SK-N-SH (cell line): ENCODE results near the gene USF3. TPM values are rescaled to one million over a fixed set of nuclear protein-coding genes. Genes with fewer than 3 reads are reported as not detected.

ENCODE experiments used
- CTCF ChIA-PET: fragments of 300-600, 350-600 bp; formaldehyde crosslinking; extraction: SDS; loops from one replicate; lab custom pipeline; 2021; lab: Yijun Ruan, JAX
- POLR2A ChIA-PET: fragments of 350-600 bp; sonication (Branson Sonifier 250); formaldehyde crosslinking; extraction: SDS; loops from one replicate; lab custom pipeline; 2020; ENCODE audit warnings: antibody characterized with exemption, inconsistent platforms; lab: Yijun Ruan, JAX
- DNase-seq: peaks from one replicate; pipeline ENCODE4 v3.0.0; 2012
- H2AFZ ChIP-seq: fragments of 200-600 bp; sonication (generic); 2 replicates; pipeline ENCODE4 v1.8.1; 2016; ENCODE audit warnings: antibody characterized with exemption, mild to moderate bottlenecking, low read depth
- H3F3A ChIP-seq: fragments of 200-600 bp; sonication (generic); replicated peaks from 2 replicates; pipeline ENCODE3; 2016; ENCODE audit warnings: antibody characterized with exemption, mild to moderate bottlenecking; ENCODE audit not compliant: insufficient read depth
- H3K27ac ChIP-seq, 2 experiments: fragments of 200-500 bp in 1 of 2; fragments of 200-600 bp in 1 of 2; sonication (Bioruptor generic) in 1 of 2; sonication (generic), shearing (Covaris generic) in 1 of 2; 2 replicates each; pipeline versions ENCODE4 v1.5.1 to v1.6.1; 2014 to 2016; ENCODE audit warnings: low read depth in 2 of 2, inconsistent platforms in 1 of 2, low read length in 1 of 2, mild to moderate bottlenecking in 1 of 2, mixed read lengths in 1 of 2
- H3K27me3 ChIP-seq: fragments of 200-600 bp; sonication (generic), shearing (Covaris generic); 2 replicates; pipeline ENCODE4 v1.6.1; 2016; ENCODE audit warnings: mixed run types; ENCODE audit not compliant: insufficient read depth
- H3K36me3 ChIP-seq, 2 experiments: fragments of 200-500 bp in 1 of 2; fragments of 200-600 bp in 1 of 2; sonication (Bioruptor generic) in 1 of 2; sonication (generic) in 1 of 2; replicated peaks in 1 of 2; 2 replicates each; pipeline versions ENCODE3 to v1.5.1; 2014 to 2016; ENCODE audit warnings: low read length in 1 of 2, mild to moderate bottlenecking in 1 of 2; ENCODE audit not compliant: insufficient read depth in 2 of 2, control insufficient read depth in 1 of 2
- H3K4me1 ChIP-seq, 2 experiments: fragments of 200-500 bp in 1 of 2; fragments of 200-600 bp in 1 of 2; sonication (Bioruptor generic) in 1 of 2; sonication (generic), shearing (Covaris generic) in 1 of 2; 2 replicates each; pipeline versions ENCODE4 v1.5.1 to v1.6.1; 2014 to 2016; ENCODE audit warnings: low read depth in 1 of 2, low read length in 1 of 2, mixed run types in 1 of 2; ENCODE audit not compliant: insufficient read depth in 2 of 2, control insufficient read depth in 1 of 2
- H3K4me2 ChIP-seq: fragments of 200-600 bp; sonication (generic), shearing (Covaris generic); 2 replicates; pipeline ENCODE4 v1.6.1; 2017; ENCODE audit warnings: mixed run types
- H3K4me3 ChIP-seq, 2 experiments: fragments of 200-500 bp in 1 of 2; fragments of 200-600 bp in 1 of 2; sonication (Bioruptor generic) in 1 of 2; sonication (generic), shearing (Covaris generic) in 1 of 2; 2 replicates each; pipeline versions ENCODE4 v1.5.1 to v1.8.1; 2014 to 2016; ENCODE audit warnings: low read depth in 2 of 2, inconsistent platforms in 1 of 2, low read length in 1 of 2, mild to moderate bottlenecking in 1 of 2, mixed read lengths in 1 of 2, moderate library complexity in 1 of 2
- H3K79me2 ChIP-seq: fragments of 200-600 bp; sonication (generic); 2 replicates; pipeline ENCODE4 v1.8.1; 2017; ENCODE audit warnings: mild to moderate bottlenecking; ENCODE audit not compliant: insufficient read depth
- H3K9ac ChIP-seq: fragments of 200-600 bp; sonication (generic); 2 replicates; pipeline ENCODE4 v1.6.1; 2017; ENCODE audit warnings: mixed run types
- H3K9me2 ChIP-seq: fragments of 200-600 bp; sonication (generic); 2 replicates; pipeline ENCODE4 v1.6.1; 2017; ENCODE audit warnings: mixed run types
- H3K9me3 ChIP-seq: fragments of 200-600 bp; sonication (generic); 2 replicates; pipeline ENCODE4 v1.6.1; 2017; ENCODE audit warnings: mixed run types, mild to moderate bottlenecking, moderate library complexity
- H4K20me1 ChIP-seq: fragments of 200-600 bp; sonication (generic); 2 replicates; pipeline ENCODE4 v1.6.1; 2017; ENCODE audit warnings: mild to moderate bottlenecking, mixed run types; ENCODE audit not compliant: insufficient read depth
- CHD2 ChIP-seq: fragments of 150-350 bp; IDR thresholded peaks from 2 replicates; pipeline ENCODE4 v1.6.1; 2018; ENCODE audit warnings: low read length; ENCODE audit not compliant: partially characterized antibody
- CTCF ChIP-seq: fragments of 200-600 bp; sonication (generic); IDR thresholded peaks from 2 replicates; pipeline ENCODE4 v1.6.1; 2017; ENCODE audit warnings: antibody characterized with exemption, mild to moderate bottlenecking, moderate library complexity
- EP300 ChIP-seq, 2 experiments: IDR thresholded peaks; 2 replicates each; pipeline versions ENCODE4 v1.4.0 to v1.6.1; 2012; ENCODE audit warnings: borderline replicate concordance in 1 of 2, low read depth in 1 of 2, low read length in 1 of 2
- EZH2phosphoT487 ChIP-seq: fragments of 200-600 bp; sonication (generic); IDR thresholded peaks from 2 replicates; pipeline ENCODE4 v1.6.1; 2017; ENCODE audit warnings: low read depth, mixed run types, mild to moderate bottlenecking, antibody characterized with exemption, moderate library complexity, borderline replicate concordance
- FOSL2 ChIP-seq: IDR thresholded peaks from 2 replicates; pipeline ENCODE4 v1.4.0; 2012; ENCODE audit warnings: low read depth, mild to moderate bottlenecking, moderate library complexity, borderline replicate concordance
- FOXJ3 ChIP-seq: sonication (generic); formaldehyde crosslinking; IDR thresholded peaks from 2 replicates; pipeline ENCODE4 v1.5.1; 2020; ENCODE audit warnings: mild to moderate bottlenecking, missing genetic modification reagents
- FOXM1 ChIP-seq: IDR thresholded peaks from 2 replicates; pipeline ENCODE4 v1.4.0; 2012; ENCODE audit warnings: low read depth, mild to moderate bottlenecking
- GABPA ChIP-seq: IDR thresholded peaks from 2 replicates; pipeline ENCODE4 v1.4.0; 2012; ENCODE audit warnings: low read depth, mild to moderate bottlenecking
- JUND ChIP-seq: IDR thresholded peaks from 2 replicates; pipeline ENCODE4 v1.4.0; 2012
- NRF1 ChIP-seq: IDR thresholded peaks from 2 replicates; pipeline ENCODE4 v1.6.1; 2012; ENCODE audit warnings: low read depth, mild to moderate bottlenecking, low read length
- RCOR1 ChIP-seq: fragments of 150-350 bp; IDR thresholded peaks from 2 replicates; pipeline ENCODE4 v1.6.1; 2017; ENCODE audit warnings: antibody characterized with exemption, low read length
- SIN3A ChIP-seq: IDR thresholded peaks from 2 replicates; pipeline ENCODE4 v1.6.1; 2012; ENCODE audit warnings: low read depth, mild to moderate bottlenecking, low read length, moderate library complexity, borderline replicate concordance
- SMC3 ChIP-seq: IDR thresholded peaks from 2 replicates; pipeline ENCODE4 v1.6.1; 2012; ENCODE audit warnings: low read depth, low read length, improper control_type of control experiment
- TAF1 ChIP-seq: IDR thresholded peaks from 2 replicates; pipeline ENCODE4 v1.6.1; 2012; ENCODE audit warnings: low read depth, mild to moderate bottlenecking, low read length, moderate library complexity, borderline replicate concordance
- TEAD4 ChIP-seq: IDR thresholded peaks from 2 replicates; pipeline ENCODE4 v1.4.0; 2012; ENCODE audit warnings: mild to moderate bottlenecking, borderline replicate concordance; ENCODE audit not compliant: insufficient read depth
- USF1 ChIP-seq: IDR thresholded peaks from 2 replicates; pipeline ENCODE4 v1.4.0; 2012; ENCODE audit warnings: low read depth, borderline replicate concordance
- YY1 ChIP-seq: IDR thresholded peaks from 2 replicates; pipeline ENCODE4 v1.4.0; 2012; ENCODE audit warnings: low read depth, mild to moderate bottlenecking
- WGBS: methylation state at CpG from one replicate; pipeline ENCODE4 v1.1.6; 2017; ENCODE audit warnings: low lambda C conversion rate; 5-methylcytosine and 5-hydroxymethylcytosine counted together
- polyA plus RNA-seq, 3 experiments: library from polyadenylated mRNA; depleted of rRNA; stranded (reverse); fragments of >200 nt; gene quantifications; 2 replicates each; pipeline ENCODE4 v1.2.3, GENCODE V29; 2012
- TF ChIP-seq, protein P1 (sequence below): fragments of 150-350 bp; IDR thresholded peaks from 2 replicates; pipeline ENCODE4 v1.6.1; 2017; ENCODE audit warnings: antibody characterized with exemption, low read length, low read depth, borderline replicate concordance
- TF ChIP-seq, protein P2 (sequence below): fragments of 150-350 bp; IDR thresholded peaks from 2 replicates; pipeline ENCODE4 v1.6.1; 2016; ENCODE audit warnings: mild to moderate bottlenecking, low read depth, low read length
- TF ChIP-seq, protein P3 (sequence below): IDR thresholded peaks from 2 replicates; pipeline ENCODE4 v1.6.1; 2012; ENCODE audit warnings: mild to moderate bottlenecking, low read depth, low read length, moderate library complexity

Gene USF3
- polyA plus RNA-seq, 1 of the 3 experiments (the other 2 are of a cell fraction) = 3.1 TPM

DNA sequence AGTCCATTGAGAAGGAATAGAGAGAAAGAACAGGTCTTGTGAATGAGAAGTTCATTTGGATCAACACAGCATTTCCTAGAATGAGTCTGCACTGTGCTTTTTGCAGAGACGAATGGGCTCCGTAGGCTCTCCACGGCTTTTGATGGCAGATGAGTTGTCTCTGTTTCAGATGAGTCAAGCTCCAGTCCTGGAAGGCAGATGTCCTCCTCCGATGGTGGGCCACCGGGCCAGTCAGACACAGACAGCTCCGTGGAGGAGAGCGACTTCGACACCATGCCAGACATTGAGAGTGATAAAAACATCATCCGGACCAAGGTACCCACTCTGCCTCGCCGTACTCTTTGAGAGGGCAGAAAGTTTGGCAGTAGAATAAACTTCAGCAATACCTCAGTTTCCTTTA is 93.6 kb downstream of the USF3 start (continued):
- TF ChIP-seq CTCF (no peak), EP300 (IDR thresholded peaks at IDR 0.05; ENCODE audit: borderline replicate concordance in 1 of 2, low read depth in 1 of 2, low read length in 1 of 2) (no peak), NRF1 (no peak), RCOR1 (no peak), USF1 (no peak), SMC3 (no peak), YY1 (no peak), FOXJ3 (CRISPR knock-in tag) (no peak), JUND (no peak), SIN3A (no peak), FOXM1 (no peak)

GRCh38 chr3:113602256-113602655 is 94.2 kb downstream of the USF3 start:
- Histone ChIP-seq H3K36me3 (no peaks in the 10 kb centered on the region), H3K27ac (no peak overlapping the region), H3K4me3 (no peak overlapping the region), H3K9me3 (no peaks in the 10 kb centered on the region), H3F3A (no peaks in the 10 kb centered on the region), H3K4me2 (no peak overlapping the region), H2AFZ (no peak overlapping the region), H4K20me1 (no peaks in the 10 kb centered on the region), H3K9me2 (no peaks in the 10 kb centered on the region), H3K27me3 (no peaks in the 10 kb centered on the region), H3K4me1 (no peaks in the 10 kb centered on the region; a peak in 1 of 4 replicates), H3K9ac (no peak overlapping the region), H3K79me2 (no peaks in the 10 kb centered on the region)
- DNase-seq = no peak
- WGBS = 47% methylated on average over 2 of the region's 2 CpGs
- ChIA-PET POLR2A (no interaction called here), CTCF (interaction anchor here (0.6 kb wide), 1 partner anchor 23 kb away, joined by 3 read pairs; no protein-coding TSS in a partner anchor)
- no peak for TF ChIP-seq JUND
- TF ChIP-seq YY1 = no peak
- TF ChIP-seq SIN3A = no peak
- TF ChIP-seq SMC3 = no peak
- no peak for TF ChIP-seq FOSL2
- no peak for TF ChIP-seq EZH2phosphoT487
- no peak for TF ChIP-seq GABPA
- no peak for TF ChIP-seq CHD2
- TF ChIP-seq, protein P1, sequence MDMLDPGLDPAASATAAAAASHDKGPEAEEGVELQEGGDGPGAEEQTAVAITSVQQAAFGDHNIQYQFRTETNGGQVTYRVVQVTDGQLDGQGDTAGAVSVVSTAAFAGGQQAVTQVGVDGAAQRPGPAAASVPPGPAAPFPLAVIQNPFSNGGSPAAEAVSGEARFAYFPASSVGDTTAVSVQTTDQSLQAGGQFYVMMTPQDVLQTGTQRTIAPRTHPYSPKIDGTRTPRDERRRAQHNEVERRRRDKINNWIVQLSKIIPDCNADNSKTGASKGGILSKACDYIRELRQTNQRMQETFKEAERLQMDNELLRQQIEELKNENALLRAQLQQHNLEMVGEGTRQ = no peak
- no peak for TF ChIP-seq TAF1
- TF ChIP-seq, protein P2, sequence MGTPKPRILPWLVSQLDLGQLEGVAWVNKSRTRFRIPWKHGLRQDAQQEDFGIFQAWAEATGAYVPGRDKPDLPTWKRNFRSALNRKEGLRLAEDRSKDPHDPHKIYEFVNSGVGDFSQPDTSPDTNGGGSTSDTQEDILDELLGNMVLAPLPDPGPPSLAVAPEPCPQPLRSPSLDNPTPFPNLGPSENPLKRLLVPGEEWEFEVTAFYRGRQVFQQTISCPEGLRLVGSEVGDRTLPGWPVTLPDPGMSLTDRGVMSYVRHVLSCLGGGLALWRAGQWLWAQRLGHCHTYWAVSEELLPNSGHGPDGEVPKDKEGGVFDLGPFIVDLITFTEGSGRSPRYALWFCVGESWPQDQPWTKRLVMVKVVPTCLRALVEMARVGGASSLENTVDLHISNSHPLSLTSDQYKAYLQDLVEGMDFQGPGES = no peak
- TF ChIP-seq, protein P3, sequence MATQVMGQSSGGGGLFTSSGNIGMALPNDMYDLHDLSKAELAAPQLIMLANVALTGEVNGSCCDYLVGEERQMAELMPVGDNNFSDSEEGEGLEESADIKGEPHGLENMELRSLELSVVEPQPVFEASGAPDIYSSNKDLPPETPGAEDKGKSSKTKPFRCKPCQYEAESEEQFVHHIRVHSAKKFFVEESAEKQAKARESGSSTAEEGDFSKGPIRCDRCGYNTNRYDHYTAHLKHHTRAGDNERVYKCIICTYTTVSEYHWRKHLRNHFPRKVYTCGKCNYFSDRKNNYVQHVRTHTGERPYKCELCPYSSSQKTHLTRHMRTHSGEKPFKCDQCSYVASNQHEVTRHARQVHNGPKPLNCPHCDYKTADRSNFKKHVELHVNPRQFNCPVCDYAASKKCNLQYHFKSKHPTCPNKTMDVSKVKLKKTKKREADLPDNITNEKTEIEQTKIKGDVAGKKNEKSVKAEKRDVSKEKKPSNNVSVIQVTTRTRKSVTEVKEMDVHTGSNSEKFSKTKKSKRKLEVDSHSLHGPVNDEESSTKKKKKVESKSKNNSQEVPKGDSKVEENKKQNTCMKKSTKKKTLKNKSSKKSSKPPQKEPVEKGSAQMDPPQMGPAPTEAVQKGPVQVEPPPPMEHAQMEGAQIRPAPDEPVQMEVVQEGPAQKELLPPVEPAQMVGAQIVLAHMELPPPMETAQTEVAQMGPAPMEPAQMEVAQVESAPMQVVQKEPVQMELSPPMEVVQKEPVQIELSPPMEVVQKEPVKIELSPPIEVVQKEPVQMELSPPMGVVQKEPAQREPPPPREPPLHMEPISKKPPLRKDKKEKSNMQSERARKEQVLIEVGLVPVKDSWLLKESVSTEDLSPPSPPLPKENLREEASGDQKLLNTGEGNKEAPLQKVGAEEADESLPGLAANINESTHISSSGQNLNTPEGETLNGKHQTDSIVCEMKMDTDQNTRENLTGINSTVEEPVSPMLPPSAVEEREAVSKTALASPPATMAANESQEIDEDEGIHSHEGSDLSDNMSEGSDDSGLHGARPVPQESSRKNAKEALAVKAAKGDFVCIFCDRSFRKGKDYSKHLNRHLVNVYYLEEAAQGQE = no peak
- TF ChIP-seq FOXM1 = no peak
- no peak for TF ChIP-seq TEAD4
- TF ChIP-seq CTCF = no peak
